ENCODE data around the gene CERT1.
"Not testable (repeated sequence)": the region's sequence is repeated elsewhere in the genome, so short reads cannot be mapped to it uniquely, and the experiment has no call there.

CERT1 gene

DNA sequence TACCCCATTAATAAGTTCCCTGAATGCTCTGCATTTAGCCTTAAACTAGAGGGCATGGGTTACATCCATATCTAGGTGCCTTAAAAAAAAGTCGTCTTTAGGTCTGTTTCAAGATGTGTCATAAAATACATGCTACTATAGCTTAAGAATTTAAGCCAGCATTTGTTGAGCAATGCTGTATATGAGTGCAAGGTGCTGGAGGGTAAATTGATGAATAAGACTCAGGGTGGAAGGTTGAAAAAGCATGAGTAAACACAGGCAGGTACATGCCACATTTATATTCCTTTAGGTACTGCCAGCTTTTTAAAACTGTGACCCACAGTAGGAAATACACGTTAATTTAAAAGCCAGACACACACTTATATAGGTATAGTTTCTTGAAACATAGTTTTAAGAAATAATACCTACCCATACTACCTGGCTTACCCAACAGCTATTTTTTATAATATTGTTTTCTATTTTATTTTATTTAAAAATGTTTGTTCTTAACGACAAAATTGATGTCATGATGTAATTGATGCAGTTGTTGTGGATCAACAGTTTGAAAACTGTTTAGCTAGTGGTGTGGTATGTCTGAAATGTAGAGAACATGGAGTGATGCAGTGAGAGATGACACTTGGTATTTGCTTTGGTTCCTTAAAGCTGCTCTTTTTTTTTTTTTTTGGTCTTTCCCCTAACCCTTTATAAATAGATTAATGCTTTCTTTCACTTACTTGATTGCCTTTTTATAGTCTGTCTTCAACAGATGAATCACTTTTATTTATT lies 170.5 kb downstream of the CERT1 start:
- no peak for DNase-seq

- DNase-seq, result no peak
Observed at GRCh38 chr5:75338408-75338807, 173.0 kb downstream of the CERT1 start.

DNA sequence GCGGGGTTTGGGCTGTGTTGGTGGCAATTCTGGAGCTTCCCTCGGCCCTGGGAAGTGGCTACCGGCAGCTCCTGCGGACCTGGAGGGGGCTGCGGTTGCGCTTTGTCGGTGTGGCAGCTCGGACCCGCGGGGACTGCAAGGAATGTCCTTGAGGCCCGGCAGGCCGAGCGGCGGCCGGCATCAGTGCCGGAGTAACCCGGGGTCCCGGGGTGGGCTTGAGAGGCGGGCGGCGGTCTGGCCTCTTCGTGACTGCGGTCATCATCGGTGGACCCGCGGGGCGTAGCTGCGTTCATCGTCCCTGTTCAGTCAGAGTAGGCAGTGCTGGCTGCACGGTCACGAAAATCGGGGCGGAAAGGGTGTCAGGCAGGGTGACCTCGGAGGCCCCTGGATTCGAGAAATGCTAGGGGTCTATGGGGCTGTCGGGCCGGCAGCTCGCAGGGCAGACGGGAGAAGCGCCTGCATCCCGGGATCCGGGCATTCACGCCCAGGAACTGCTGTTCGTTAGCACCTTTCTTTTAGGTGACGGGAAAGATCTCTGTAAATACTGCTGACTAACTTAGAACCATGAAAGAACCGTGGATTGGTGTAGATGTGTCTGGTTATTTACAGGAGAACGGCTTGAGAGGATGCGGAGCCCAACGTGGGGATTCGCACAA lies 173.9 kb downstream of the CERT1 start:
- DNase-seq, result no peak

- peak; percentile 96 for DNase-seq
Observed at GRCh38 chr5:75336615-75337336, 174.7 kb downstream of the CERT1 start, which contains the start of gene HMGCR. TSS of gene HMGCR (plus strand) at chr5:75337220. CDS start at chr5:75342606, 5,386 bp downstream.

GRCh38 chr5:75335952-75336614 lies 175.3 kb downstream of the CERT1 start:
- peak; percentile 77 for DNase-seq

DNA sequence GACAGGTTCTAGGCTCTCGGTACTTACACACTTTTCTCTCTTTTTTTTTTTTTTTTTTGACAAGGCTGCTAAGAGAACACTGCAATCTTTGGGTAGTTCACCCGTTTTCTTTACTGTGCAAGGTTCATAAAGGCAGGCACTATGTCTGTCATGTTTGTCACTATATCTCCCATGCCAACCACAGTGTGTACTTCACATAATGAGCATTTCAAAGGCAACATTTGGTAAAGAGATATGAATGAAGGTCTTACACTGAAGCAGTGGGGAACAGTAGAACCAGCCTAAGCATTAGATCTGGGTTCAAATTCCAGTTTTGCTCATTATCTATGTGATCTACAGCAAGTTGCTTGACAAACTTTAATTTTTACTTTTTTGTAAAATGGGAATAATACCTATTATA lies 175.9 kb downstream of the CERT1 start:
- no peak for DNase-seq

DNA sequence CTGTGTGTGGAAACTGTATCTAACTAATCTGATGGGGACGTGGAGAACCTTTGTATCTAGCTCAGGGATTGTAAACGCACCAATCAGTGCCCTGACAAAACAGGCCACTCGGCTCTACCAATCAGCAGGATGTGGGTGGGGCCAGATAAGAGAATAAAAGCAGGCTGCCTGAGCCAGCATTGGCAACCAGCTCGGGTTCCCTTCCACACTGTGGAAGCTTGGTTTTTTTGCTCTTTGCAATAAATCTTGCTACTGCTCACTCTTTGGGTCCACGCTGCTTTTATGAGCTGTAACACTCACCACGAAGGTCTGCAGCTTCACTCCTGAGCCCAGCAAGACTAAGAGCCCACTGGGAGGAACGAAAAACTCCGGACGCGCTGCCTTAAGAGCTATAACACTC lies 177.0 kb downstream of the CERT1 start:
- not testable (repeated sequence) for DNase-seq

- not testable (repeated sequence) for DNase-seq
Observed at GRCh38 chr5:75333759-75334158, 177.7 kb downstream of the CERT1 start.

DNA sequence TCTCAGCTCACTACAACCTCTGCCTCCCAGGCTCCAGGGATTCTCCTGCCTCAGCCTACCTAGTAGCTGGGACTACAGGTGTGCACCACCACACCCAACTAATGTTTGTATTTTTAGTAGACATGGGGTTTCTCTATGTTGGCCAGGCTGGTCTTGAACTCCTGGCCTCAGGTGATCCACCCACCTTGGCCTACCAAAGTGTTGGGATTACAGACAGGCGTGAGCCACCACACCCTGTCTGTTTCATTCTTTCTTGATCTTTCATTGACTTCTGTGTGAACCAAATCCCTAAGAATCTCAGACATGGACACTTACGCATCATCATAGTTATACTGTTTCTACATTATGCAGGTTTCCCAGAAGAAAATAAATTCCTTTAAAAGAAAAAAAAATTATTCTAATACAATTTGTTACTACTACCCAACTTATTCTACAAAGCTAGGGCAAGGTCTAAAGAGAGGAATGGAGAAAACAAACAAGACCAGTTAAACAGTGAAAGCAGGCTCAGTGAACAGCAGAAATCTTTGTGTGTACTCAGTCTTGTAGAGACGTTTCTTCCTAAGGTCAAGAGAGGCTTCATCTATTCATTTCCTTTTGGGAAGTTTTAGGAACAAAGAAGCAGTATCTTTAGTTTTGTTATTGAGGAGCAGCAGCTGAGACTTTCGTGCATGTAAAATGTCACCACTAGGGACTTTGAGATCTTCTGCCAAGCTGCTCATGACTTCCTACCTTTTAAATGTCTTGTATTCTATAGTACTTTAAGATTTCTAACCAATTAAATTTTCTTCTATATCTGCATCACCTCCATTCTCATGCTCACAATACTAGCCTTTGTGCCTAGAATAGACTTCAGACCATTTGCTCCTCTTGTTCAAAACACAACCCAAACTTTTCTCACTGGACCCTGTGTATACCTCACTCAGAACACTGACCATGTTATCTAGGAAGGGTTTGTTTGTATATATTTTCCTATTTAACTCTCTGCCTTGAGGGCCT lies 180.0 kb downstream of the CERT1 start:
- no peak for DNase-seq

DNA sequence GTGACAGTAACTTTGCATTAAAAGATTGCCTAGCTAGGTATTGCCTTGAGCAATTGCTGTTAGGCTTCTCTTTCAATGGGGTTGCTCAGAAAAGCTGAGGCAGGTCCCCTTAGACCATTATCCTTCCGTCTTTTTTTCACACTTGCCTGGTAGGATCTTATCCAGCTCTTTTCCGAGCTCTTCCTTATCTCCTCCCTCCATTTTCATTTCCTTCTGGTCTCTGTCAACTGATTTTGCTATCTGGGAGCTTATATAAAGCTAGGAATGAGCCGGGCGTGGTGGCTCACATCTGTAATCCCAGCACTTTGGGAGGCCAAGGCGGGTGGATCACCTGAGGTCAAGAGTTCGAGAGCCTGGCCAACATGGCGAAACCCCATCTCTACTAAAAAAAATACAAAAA lies 181.0 kb downstream of the CERT1 start:
- no peak for DNase-seq

All from NCI-H1694 treated with DMSO at 0.1 percent for 48 hours (cell line).